Panc1 (cell line): Measurements from ENCODE around the gene MYCBP2. TPM values are rescaled to one million over a fixed set of nuclear protein-coding genes. Genes with fewer than 3 reads are reported as not detected.
"Not testable (repeated sequence)": the region's sequence is repeated elsewhere in the genome, so short reads cannot be mapped to it uniquely, and the experiment has no call there.

Experiments used
- ATAC-seq: fragments of 200-7000 bp; cut with Tn5 transposase; 2 replicates; pipeline ENCODE4 v1.9.1; 2020; ENCODE audit warnings: mild to moderate bottlenecking, moderate library complexity
- BruUV-seq: library from RNA; stranded (reverse); fragments of 400-500 nt; replicated peaks from 2 replicates; lab custom pipeline; 2021; lab: Mats Ljungman, UMichigan
- CTCF ChIA-PET: fragments of 300-600 bp; sonication (Branson Sonifier 250); formaldehyde crosslinking; loops from one replicate; lab custom pipeline; 2022; ENCODE audit warnings: antibody characterized with exemption; lab: Charles Lee
- POLR2A ChIA-PET: fragments of 300-600 bp; sonication (Branson Sonifier 250); formaldehyde crosslinking; loops from one replicate; lab custom pipeline; 2022; ENCODE audit warnings: antibody characterized with exemption; lab: Charles Lee
- DNase-seq: peaks from one replicate; pipeline ENCODE4 v3.0.0-alpha.2; 2010; ENCODE audit warnings: low read depth, low spot score
- H3K27ac ChIP-seq: 2 replicates; pipeline ENCODE4 v1.5.1; 2011; ENCODE audit warnings: mild to moderate bottlenecking, low read length, inconsistent platforms
- H3K27me3 ChIP-seq: fragments of 200-500 bp; sonication (Bioruptor generic); 2 replicates; pipeline ENCODE4 v1.6.0; 2014; ENCODE audit warnings: low read length, inconsistent platforms; ENCODE audit not compliant: control insufficient read depth, insufficient read depth
- H3K36me3 ChIP-seq: fragments of 200-500 bp; sonication (Bioruptor generic); 2 replicates; pipeline ENCODE4 v1.5.1; 2014; ENCODE audit warnings: inconsistent platforms, mild to moderate bottlenecking, low read length, moderate library complexity; ENCODE audit not compliant: control insufficient read depth, insufficient read depth
- H3K4me1 ChIP-seq: 2 replicates; pipeline ENCODE4 v1.5.1; 2011; ENCODE audit warnings: inconsistent platforms, mild to moderate bottlenecking, low read length, moderate library complexity; ENCODE audit not compliant: control insufficient read depth, insufficient read depth
- H3K4me3 ChIP-seq, 2 experiments: 2 replicates each; pipeline ENCODE4 v1.5.1; 2011 to 2012; ENCODE audit warnings: low read depth in 2 of 2, low read length in 2 of 2, mild to moderate bottlenecking in 2 of 2, inconsistent platforms in 1 of 2, moderate library complexity in 1 of 2
- H3K9me3 ChIP-seq: fragments of 200-500 bp; sonication (Bioruptor generic); 2 replicates; pipeline ENCODE4 v1.5.1; 2014; ENCODE audit warnings: low read depth, mild to moderate bottlenecking, inconsistent platforms, low read length, moderate library complexity; ENCODE audit not compliant: control insufficient read depth, insufficient read depth
- CTCF ChIP-seq: fragments of 450-650 bp; IDR thresholded peaks from 2 replicates; pipeline ENCODE4 v1.5.1; 2017; ENCODE audit warnings: mild to moderate bottlenecking
- POLR2AphosphoS5 ChIP-seq: IDR thresholded peaks from 2 replicates; pipeline ENCODE4 v1.6.1; 2012; ENCODE audit warnings: mild to moderate bottlenecking, low read depth, low read length, moderate library complexity
- REST ChIP-seq, 2 experiments: IDR thresholded peaks; 2 replicates each; pipeline ENCODE4 v1.6.1; 2011 to 2012; ENCODE audit warnings: low read depth in 2 of 2, control low read depth in 1 of 2, low read length in 1 of 2, mild to moderate bottlenecking in 1 of 2, moderate library complexity in 1 of 2; ENCODE audit not compliant: insufficient read depth in 1 of 2
- SIN3A ChIP-seq: IDR thresholded peaks from 2 replicates; pipeline ENCODE4 v1.6.1; 2012; ENCODE audit warnings: low read depth, mild to moderate bottlenecking, low read length, moderate library complexity, borderline replicate concordance; ENCODE audit not compliant: insufficient read depth
- TCF7L2 ChIP-seq: IDR thresholded peaks from 2 replicates; pipeline ENCODE4 v1.6.1; 2011; ENCODE audit warnings: mild to moderate bottlenecking, low read depth, low read length, inconsistent platforms
- in situ Hi-C: cut with HindIII; loops from 2 replicates; pipeline ENCODE4 v1.10.0; 2016; ENCODE audit warnings: low sequenced_read_pairs, low pct_unique_long_range_greater_than_20kb
- intact Hi-C: fragments of 100-400 bp; cut with micrococcal nuclease; formaldehyde crosslinking; loops from one replicate; pipeline ENCODE4 v1.10.0; 2022; ENCODE audit not compliant: unreplicated experiment
- total RNA-seq: library from RNA; stranded (reverse); gene quantifications from one replicate; pipeline ENCODE4 v1.2.1, GENCODE V29; 2021; ENCODE audit not compliant: unreplicated experiment

The MYCBP2 gene
- total RNA-seq, 1 experiment from 2014 or later = 41.4 TPM

GRCh38 chr13:77350811-77351210 is 23.9 kb upstream of the MYCBP2 start:
- ATAC-seq (no peak), DNase-seq (no peak)
- ChIA-PET POLR2A (no interaction called here), CTCF (no interaction called here)
- Histone ChIP-seq H3K4me1 (no peaks in the 10 kb centered on the region), H3K9me3 (no peaks in the 10 kb centered on the region), H3K27ac (no peak overlapping the region), H3K27me3 (no peaks in the 10 kb centered on the region), H3K4me3 (no peak overlapping the region), H3K36me3 (no peaks in the 10 kb centered on the region)
- BruUV-seq = no TSS peak
- TF ChIP-seq TCF7L2 (no peak), SIN3A (no peak), POLR2AphosphoS5 (no peak), REST (IDR thresholded peaks at IDR 0.05; ENCODE audit: insufficient read depth in 1 of 2, low read depth in 2 of 2, low read length in 1 of 2) (no peak), CTCF (no peak)
- intact Hi-C loops (no loop called here), in situ Hi-C loops (no loop called here)

GRCh38 chr13:77349365-77349764 is 22.5 kb upstream of the MYCBP2 start:
- H3K4me1 ChIP-seq = no peaks in the 10 kb centered on the region
- H3K9me3 ChIP-seq = no peaks in the 10 kb centered on the region
- DNase-seq (no peak), ATAC-seq (no peak)
- POLR2A ChIA-PET = no interaction called here
- H3K4me3 ChIP-seq = no peak overlapping the region
- TF ChIP-seq POLR2AphosphoS5 (no peak), SIN3A (no peak), CTCF (no peak)
- no peaks in the 10 kb centered on the region for H3K27me3 ChIP-seq
- intact Hi-C loops = no loop called here
- in situ Hi-C loops = no loop called here
- H3K36me3 ChIP-seq = no peaks in the 10 kb centered on the region
- CTCF ChIA-PET = no interaction called here
- H3K27ac ChIP-seq = no peak overlapping the region
- BruUV-seq = no TSS peak

GRCh38 chr13:77347351-77347750 is 20.5 kb upstream of the MYCBP2 start:
- in situ Hi-C loops, H3K36me3 ChIP-seq, intact Hi-C loops, H3K4me3 ChIP-seq, POLR2A ChIA-PET, H3K4me1 ChIP-seq, H3K27me3 ChIP-seq, BruUV-seq, CTCF ChIA-PET, H3K9me3 ChIP-seq, DNase-seq, H3K27ac ChIP-seq, ATAC-seq: not testable (repeated sequence)
